ENCODE results near the gene POTEG.
"Not testable (repeated sequence)": the region's sequence is repeated elsewhere in the genome, so short reads cannot be mapped to it uniquely, and the experiment has no call there.

POTEG gene

DNA sequence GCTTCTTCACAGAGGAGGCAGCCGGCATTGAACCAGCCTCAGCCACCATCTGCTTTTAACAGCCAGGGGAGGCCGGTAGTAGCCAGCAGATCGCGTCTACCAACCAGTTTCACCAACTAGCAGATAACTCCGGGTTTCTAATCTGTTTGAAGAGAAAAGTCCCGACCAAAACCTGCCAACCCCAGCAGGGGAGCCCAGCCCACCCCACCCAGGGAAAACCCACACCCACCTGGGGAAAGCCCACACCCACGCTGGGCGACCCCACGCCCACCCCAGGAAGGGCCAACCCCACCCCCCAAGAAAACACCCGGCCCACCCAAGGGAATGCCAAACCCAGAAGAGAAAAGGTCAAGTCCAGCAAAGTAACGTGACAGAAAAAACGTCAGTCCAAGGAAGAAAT, at the start of gene POTEG:
TSS of gene POTEG (minus strand) at position 101 of the 400 bp plus-strand sequence. CDS start at position 49, 52 bp downstream.
- DNase-seq: not testable (repeated sequence)

- not testable (repeated sequence) for DNase-seq
Measured at GRCh38 chr14:19482093-19482492, 48.0 kb upstream of the POTEG start.

DNA sequence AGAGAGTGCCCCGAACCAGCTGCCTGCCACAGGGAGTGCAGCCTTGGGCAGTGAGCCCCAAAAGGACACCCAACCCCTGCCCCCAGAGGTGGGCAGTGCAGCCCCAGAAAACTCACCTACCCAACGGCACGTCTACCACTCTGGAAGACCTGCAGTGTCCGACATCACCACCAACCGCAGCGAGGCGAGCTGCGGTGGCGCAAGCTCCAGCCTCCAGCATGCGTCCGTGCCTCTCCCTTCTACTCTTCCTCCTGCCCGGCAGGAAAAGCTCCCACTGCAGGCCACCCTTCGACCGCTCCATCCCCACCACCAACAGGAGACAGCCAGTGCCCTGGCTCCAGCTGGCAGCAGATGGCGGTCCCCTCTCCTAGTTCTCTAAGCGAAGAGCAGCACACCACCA, 47.3 kb upstream of the POTEG start:
- not testable (repeated sequence) for DNase-seq

DNA sequence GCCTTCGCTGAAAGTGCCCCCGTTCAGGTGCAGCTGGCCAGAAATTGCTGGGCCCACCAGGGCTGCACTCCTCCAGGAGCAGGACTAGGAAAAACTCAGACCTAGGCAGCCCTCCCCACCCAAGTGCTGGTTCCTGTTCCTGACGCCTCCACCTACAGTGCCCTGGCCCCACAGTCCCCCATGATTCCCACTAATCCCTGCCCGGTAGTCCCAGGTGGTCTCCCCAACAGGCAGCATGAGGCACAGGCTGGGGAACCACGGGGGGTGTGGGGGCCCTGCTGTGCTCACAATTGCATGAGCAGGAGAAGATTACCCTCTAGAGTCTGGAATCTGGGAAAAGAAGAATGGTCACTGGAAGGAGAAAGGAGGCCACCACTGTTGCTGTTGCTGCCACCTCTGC, 46.4 kb upstream of the POTEG start:
- DNase-seq: not testable (repeated sequence)

GRCh38 chr14:19445761-19446160, 11.6 kb upstream of the POTEG start:
- not testable (repeated sequence) for DNase-seq

DNA sequence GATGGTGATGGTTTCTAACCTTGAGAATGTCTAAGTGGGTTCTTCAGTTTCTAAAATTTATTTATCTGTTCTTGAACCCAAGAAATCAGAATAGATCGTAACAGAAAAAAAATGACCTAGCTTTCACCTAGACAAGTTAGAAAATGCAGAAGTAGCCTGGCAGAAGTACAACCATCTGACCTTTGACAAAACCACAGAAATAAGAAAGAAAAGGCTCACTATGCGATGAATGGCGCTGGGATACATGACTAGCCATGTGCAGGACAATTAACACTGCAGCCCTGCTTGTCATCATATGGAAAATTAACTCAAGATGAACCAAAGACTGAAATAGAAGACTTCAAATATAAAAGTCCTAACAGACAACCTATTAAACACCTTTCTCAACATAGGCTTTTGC, 5.7 kb upstream of the POTEG start:
- not testable (repeated sequence) for DNase-seq

DNA sequence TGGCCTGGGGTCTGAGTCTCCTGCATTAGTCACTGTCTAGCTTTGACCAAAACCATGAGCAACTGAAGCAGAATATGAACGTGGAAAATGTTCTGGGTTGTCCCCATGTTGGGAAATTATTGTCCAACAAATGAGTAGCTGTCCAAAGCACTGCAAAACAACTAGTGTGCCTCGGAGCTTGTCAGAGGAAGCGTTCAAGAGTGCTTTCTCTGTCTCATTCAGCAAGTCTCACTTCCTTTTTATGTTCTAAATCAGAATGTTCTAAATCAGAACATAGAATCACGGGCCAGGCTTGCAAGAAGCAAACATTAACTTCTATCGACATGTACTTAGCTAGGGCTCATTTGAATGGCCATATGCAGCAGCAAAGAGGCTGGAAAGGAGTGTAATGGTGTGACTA, 5.1 kb upstream of the POTEG start:
- DNase-seq: not testable (repeated sequence)

GRCh38 chr14:19437126-19437443, 2.9 kb upstream of the POTEG start:
- DNase-seq: not testable (repeated sequence)

DNA sequence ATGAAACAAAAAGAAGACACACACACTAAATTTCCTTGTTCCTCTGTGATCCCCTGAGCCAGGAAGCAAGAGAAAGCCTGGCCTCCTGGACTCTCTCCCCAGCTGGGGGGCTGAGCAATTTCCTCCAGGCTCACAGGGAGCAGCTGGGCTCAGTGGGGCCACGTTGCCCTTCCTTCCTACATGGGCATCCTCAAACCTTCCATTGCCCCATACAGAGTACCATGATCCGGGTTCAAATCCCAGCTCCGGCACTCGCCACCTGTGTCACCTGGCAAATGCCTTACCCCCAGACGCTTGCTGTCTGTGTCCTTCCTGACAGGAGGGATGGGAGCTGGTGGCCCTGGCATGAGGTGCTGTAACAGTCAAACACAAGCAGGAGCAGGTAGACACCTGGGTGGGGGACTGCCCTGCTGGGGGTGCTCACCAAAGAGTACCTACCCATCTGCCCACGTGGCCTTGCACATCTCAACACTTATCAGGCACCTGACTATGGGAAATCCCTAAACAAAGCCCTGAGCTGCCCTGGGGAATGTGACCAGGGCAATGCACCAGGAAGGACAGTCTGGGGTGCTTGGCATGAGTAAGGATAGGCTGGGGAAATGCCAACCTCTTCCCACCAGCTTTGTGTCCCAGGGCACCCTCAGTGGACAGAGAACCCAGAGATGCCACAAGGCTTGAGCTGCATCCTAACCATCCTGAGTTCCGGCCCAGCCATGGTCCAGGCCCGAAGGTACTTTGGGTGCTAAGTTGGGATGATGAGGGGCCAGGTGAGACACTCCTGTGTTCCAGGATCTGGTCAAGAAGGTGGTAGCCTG, 2.4 kb upstream of the POTEG start:
- not testable (repeated sequence) for DNase-seq

GRCh38 chr14:19435852-19436251, 1.7 kb upstream of the POTEG start:
- not testable (repeated sequence) for DNase-seq

DNA sequence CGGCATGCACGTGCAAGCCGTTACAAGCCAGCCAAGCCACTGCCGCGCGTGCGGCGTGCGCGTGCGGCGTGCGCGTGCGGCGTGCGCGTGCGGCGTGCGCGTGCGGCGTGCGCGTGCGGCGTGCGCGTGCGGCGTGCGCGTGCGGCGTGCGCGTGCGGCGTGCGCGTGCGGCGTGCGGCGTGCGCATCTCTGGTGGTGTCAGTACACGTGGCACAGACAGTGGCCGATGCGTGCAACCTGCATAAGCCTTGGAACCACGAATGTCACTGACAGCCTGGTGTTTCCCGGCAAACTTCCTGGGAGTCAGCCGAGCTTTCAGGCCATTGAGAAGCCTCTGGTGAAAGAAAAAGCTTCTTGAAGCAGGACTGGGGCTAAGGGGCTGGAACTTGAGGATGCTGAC, 750 bp upstream of the POTEG start:
- DNase-seq: not testable (repeated sequence)

DNA sequence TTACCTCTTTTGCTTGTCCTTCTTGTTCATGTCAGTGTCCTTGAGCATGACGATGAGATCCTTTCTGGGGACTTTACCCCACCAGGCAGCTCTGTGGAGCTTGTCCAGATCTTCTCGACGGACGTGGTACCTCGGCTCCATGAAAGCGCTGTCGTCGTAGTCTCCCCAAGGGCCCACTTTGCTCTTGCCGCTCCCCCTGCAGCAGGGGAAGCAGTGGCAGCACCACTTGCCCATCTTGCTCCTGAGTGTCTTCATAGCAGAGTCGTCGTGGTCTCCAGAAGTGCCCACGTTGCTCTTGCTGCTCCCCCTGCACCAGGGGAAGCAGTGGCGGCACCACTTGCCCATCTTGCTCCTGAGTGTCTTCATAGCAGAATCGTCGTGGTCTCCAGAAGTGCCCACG, 376 bp downstream of the POTEG start:
- DNase-seq: not testable (repeated sequence)

DNA sequence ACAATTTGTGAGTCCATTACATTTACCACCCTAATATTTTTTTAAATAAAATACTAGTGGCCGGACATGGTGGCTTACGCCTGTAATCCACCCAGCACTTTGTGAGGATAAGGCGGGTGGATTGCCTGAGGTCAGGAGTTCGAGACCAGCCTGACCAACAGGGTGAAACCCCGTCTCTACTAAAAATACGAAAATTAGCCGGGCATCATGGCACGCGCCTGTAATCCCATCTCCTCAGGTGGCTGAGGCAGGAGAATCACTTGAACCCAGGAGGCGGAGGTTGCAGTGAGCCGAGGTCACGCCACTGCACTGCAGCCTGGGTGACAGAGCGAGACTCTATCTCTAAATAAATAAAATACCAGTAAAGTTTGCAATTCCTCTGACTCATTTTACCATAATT, 25.6 kb downstream of the POTEG start:
- not testable (repeated sequence) for DNase-seq

- DNase-seq: not testable (repeated sequence)
Measured at GRCh38 chr14:19402097-19402496, 32.0 kb downstream of the POTEG start.

- not testable (repeated sequence) for DNase-seq
Measured at GRCh38 chr14:19394727-19395126, 39.4 kb downstream of the POTEG start.

GRCh38 chr14:19390230-19390629, 43.9 kb downstream of the POTEG start:
- DNase-seq: not testable (repeated sequence)

GRCh38 chr14:19388741-19389140, 45.4 kb downstream of the POTEG start:
- not testable (repeated sequence) for DNase-seq

GRCh38 chr14:19386996-19387395, 47.1 kb downstream of the POTEG start:
- not testable (repeated sequence) for DNase-seq

DNA sequence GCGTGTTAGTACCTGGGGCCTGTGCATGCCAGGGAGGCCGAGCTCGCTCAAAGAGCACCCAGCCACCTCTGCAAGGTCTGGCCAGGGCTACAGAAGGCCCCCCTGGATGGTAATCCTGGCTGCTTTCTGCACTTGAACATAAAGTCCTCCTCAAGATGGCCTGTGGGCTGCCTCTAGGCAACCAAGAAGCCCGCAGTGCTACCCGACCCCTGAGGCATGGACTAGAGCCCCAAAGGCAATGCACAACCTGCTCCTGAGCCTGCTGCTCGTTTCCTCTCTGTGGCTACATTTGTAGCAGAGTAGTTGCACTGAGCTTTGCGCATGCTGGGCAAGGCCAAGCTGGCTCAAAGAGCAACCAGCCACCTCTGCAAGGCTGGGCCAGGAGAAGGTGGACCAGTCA, 47.8 kb downstream of the POTEG start:
- not testable (repeated sequence) for DNase-seq

DNA sequence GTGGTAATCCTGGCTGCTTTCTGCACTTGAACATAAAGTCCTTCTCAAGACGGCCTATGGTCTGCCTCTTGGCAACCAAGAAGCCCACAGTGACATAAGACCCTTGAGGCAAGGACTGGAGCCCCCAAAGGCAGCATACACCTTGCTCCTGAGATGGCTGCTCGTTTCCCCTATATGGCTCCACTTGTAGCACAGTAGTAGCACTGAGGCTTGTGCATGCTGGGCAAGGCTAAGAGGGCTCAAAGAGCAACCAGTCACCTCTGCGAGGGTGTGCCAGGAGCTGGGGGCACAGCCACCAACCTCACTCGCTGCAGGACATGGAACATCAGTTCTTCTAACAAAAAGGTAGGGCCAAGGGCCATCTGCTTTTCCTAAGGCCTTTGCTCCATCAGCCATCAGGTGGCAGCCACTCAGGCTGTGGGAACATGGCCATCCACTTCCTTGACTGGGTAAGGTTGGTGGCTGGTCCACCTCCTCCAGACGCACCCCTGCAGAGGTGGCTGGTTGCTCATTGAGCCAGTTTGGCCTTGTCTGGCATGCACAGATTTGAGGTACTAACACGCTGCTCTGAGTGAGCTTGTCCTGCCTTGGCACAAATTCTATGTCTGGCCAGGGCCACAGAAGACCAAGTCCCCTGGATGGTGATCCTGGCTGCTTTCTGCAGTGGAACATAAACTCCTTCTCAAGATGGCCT, 49.9 kb downstream of the POTEG start:
- not testable (repeated sequence) for DNase-seq

- DNase-seq: not testable (repeated sequence)
Measured at GRCh38 chr14:19383008-19383584, 51.0 kb downstream of the POTEG start.

DNA sequence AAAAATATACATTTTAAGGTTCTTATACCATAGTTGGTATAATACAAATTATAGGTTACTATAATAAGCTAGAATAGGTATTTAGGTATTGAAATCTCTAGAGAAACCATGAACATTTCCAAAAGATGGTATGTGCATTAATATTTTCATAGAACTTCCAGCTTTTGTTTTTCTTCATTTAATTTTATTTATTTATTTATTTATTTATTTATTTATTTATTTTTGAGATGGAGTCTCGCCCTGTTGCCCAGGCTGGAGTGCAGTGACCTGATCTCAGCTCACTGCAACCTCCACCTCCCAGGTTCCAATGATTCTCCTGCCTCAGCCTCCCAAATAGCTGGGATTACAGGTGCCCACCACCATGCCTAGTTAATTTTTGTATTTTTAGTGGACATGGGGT, 54.0 kb downstream of the POTEG start:
- DNase-seq: not testable (repeated sequence)

GRCh38 chr14:19374451-19374903, 59.7 kb downstream of the POTEG start:
- DNase-seq: not testable (repeated sequence)
